A549 (cell line): ENCODE data around the gene CRB1. TPM values are rescaled to one million over a fixed set of nuclear protein-coding genes. Genes with fewer than 3 reads are reported as not detected.

Experiments
- ATAC-seq, 2 experiments: fragments of 200-7000 bp in 1 of 2; fragments of >200 bp in 1 of 2; cut with Nextera tagmentation in 1 of 2; cut with Tn5 transposase in 1 of 2; 3 replicates each; pipeline versions ENCODE4 v1.8.0 to v1.9.1; 2018 to 2020; ENCODE audit warnings: mild to moderate bottlenecking in 1 of 2, moderate library complexity in 1 of 2
- CTCF ChIA-PET: fragments of 300-600 bp; sonication (Branson Sonifier 250); formaldehyde crosslinking; extraction: SDS; loops from one replicate; lab custom pipeline; 2021; ENCODE audit warnings: antibody characterized with exemption, inconsistent platforms; lab: Yijun Ruan, JAX
- POLR2A ChIA-PET: fragments of 350-600 bp; formaldehyde crosslinking; extraction: SDS; loops from one replicate; lab custom pipeline; 2021; ENCODE audit warnings: antibody characterized with exemption, inconsistent platforms; lab: Yijun Ruan, JAX
- DNase-seq, 2 experiments: peaks; one replicate each; pipeline versions ENCODE4 v3.0.0 to v3.0.0-alpha.2; 2011 to 2016; ENCODE audit warnings: low read depth in 1 of 2, low spot score in 1 of 2
- FAIRE-seq: peaks from 2 replicates; lab custom pipeline; 2011; peaks lifted over from hg19 to GRCh38; lab: Jason Lieb, UNC
- H3K27ac ChIP-seq, 2 experiments: fragments of >200 bp; sonication (Bioruptor Twin); formaldehyde crosslinking; 3 replicates each; pipeline ENCODE4 v1.5.1; 2016 to 2017
- H3K4me1 ChIP-seq: fragments of >200 bp; sonication (Bioruptor Twin); formaldehyde crosslinking; 3 replicates; pipeline ENCODE4 v1.6.1; 2016
- H3K4me2 ChIP-seq: fragments of >200 bp; sonication (Bioruptor Twin); formaldehyde crosslinking; 3 replicates; pipeline ENCODE4 v1.6.1; 2016
- H3K4me3 ChIP-seq: fragments of >200 bp; sonication (Bioruptor Twin); formaldehyde crosslinking; 3 replicates; pipeline ENCODE4 v1.5.1; 2016
- H3K9me3 ChIP-seq: fragments of >200 bp; sonication (Bioruptor Twin); formaldehyde crosslinking; 3 replicates; pipeline ENCODE4 v1.6.1; 2016
- CBX8 ChIP-seq: fragments of 200-600 bp; sonication (generic); IDR thresholded peaks from 2 replicates; pipeline ENCODE4 v1.6.1; 2016
- CHD2 ChIP-seq: fragments of 150-350 bp; IDR thresholded peaks from 2 replicates; pipeline ENCODE4 v1.6.1; 2014; ENCODE audit warnings: low read length; ENCODE audit not compliant: partially characterized antibody
- EHF ChIP-seq: fragments of 250-450 bp; sonication (Bioruptor Pico); IDR thresholded peaks from 2 replicates; pipeline ENCODE4 v1.5.0; 2020; ENCODE audit warnings: mild to moderate bottlenecking
- EHMT2 ChIP-seq: fragments of 200-600 bp; sonication (generic); IDR thresholded peaks from 2 replicates; pipeline ENCODE4 v1.6.1; 2016; ENCODE audit warnings: antibody characterized with exemption, low read depth, mild to moderate bottlenecking, moderate library complexity
- FOSB ChIP-seq: fragments of 250-450 bp; sonication (Bioruptor Pico); IDR thresholded peaks from 2 replicates; pipeline ENCODE4 v1.5.0; 2020; ENCODE audit warnings: mild to moderate bottlenecking, moderate library complexity
- FOSL2 ChIP-seq, 2 experiments: fragments of 450-650 bp in 1 of 2; fragments of >200 bp in 1 of 2; sonication (Bioruptor Twin) in 1 of 2; formaldehyde crosslinking; IDR thresholded peaks; 2 replicates each; pipeline versions ENCODE4 v1.5.0 to v1.6.1; 2016 to 2020; ENCODE audit warnings: mild to moderate bottlenecking in 1 of 2, moderate library complexity in 1 of 2
- HDAC2 ChIP-seq: fragments of 200-600 bp; sonication (generic); IDR thresholded peaks from 2 replicates; pipeline ENCODE4 v1.6.1; 2016
- JUNB ChIP-seq: fragments of >200 bp; sonication (Bioruptor Twin); formaldehyde crosslinking; IDR thresholded peaks from 2 replicates; pipeline ENCODE4 v1.6.1; 2016
- KDM5A ChIP-seq: fragments of 200-600 bp; sonication (generic); IDR thresholded peaks from 2 replicates; pipeline ENCODE4 v1.6.1; 2016; ENCODE audit warnings: antibody characterized with exemption, mild to moderate bottlenecking
- MAX ChIP-seq: IDR thresholded peaks from 2 replicates; pipeline ENCODE4 v1.6.1; 2012
- MAZ ChIP-seq: fragments of 150-350 bp; IDR thresholded peaks from 2 replicates; pipeline ENCODE4 v1.6.1; 2014; ENCODE audit warnings: antibody characterized with exemption, low read depth, low read length, borderline replicate concordance
- MYC ChIP-seq: IDR thresholded peaks from 2 replicates; pipeline ENCODE4 v1.6.1; 2012; ENCODE audit warnings: mild to moderate bottlenecking, inconsistent platforms, low read length, improper control_type of control experiment, borderline replicate concordance
- NFE2L2 ChIP-seq: fragments of 150-350 bp; conservative IDR thresholded peaks from 2 replicates; pipeline ENCODE4 v1.6.1; 2014; ENCODE audit warnings: low read length
- NR3C1 ChIP-seq: fragments of >200 bp; sonication (Bioruptor Twin); formaldehyde crosslinking; IDR thresholded peaks from 3 replicates; pipeline ENCODE4 v1.6.1; 2017
- POLR2AphosphoS2 ChIP-seq: conservative IDR thresholded peaks from 2 replicates; pipeline ENCODE4 v1.6.1; 2012; ENCODE audit warnings: low read length, improper control_type of control experiment, inconsistent platforms
- RARB ChIP-seq: fragments of 250-450 bp; sonication (Bioruptor Pico); IDR thresholded peaks from 2 replicates; pipeline ENCODE4 v1.8.0; 2021; ENCODE audit warnings: mild to moderate bottlenecking, moderate library complexity
- SMC3 ChIP-seq: fragments of >200 bp; sonication (Bioruptor Twin); formaldehyde crosslinking; IDR thresholded peaks from 3 replicates; pipeline ENCODE4 v1.6.1; 2018; ENCODE audit warnings: inconsistent platforms
- TFCP2L1 ChIP-seq: fragments of 250-450 bp; sonication (Bioruptor Pico); IDR thresholded peaks from 2 replicates; pipeline ENCODE4 v1.5.0; 2021; ENCODE audit warnings: mild to moderate bottlenecking
- ZFP36 ChIP-seq: fragments of 450-650 bp; IDR thresholded peaks from 2 replicates; pipeline ENCODE4 v1.6.1; 2014; ENCODE audit warnings: borderline replicate concordance; ENCODE audit not compliant: partially characterized antibody
- ZNF302 ChIP-seq: fragments of 250-450 bp; sonication (Bioruptor Pico); IDR thresholded peaks from 2 replicates; pipeline ENCODE4 v1.9.0; 2021; ENCODE audit warnings: inconsistent platforms, mild to moderate bottlenecking, moderate library complexity
- ZSCAN20 ChIP-seq: fragments of 250-450 bp; sonication (Bioruptor Pico); IDR thresholded peaks from 2 replicates; pipeline ENCODE4 v1.8.0; 2022; ENCODE audit warnings: mild to moderate bottlenecking, moderate library complexity
- WGBS: methylation state at CpG from one replicate; pipeline ENCODE4 v1.1.6; 2017; ENCODE audit errors: missing lambda C conversion rate; 5-methylcytosine and 5-hydroxymethylcytosine counted together
- polyA plus RNA-seq, 4 experiments: library from polyadenylated mRNA; depleted of rRNA in 3 of 4; stranded (reverse); fragments of >200 nt; fragmentation: RNase III in 1 of 4; extraction: RNeasy Plus Mini Kit Qiagen cat#74134 plus additional on column Dnase treatment in 1 of 4; gene quantifications; 2 replicates in 3 of 4; 3 replicates in 1 of 4; pipeline ENCODE4 v1.2.3, GENCODE V29; 2011 to 2017
- TF ChIP-seq, protein P1 (sequence below): fragments of >200 bp; sonication (Bioruptor Twin); formaldehyde crosslinking; IDR thresholded peaks from 3 replicates; pipeline ENCODE4 v1.5.1; 2016
- TF ChIP-seq, protein P2 (sequence below): fragments of 450-650 bp; IDR thresholded peaks from 2 replicates; pipeline ENCODE4 v1.6.1; 2014; ENCODE audit warnings: antibody characterized with exemption
- TF ChIP-seq, protein P3 (sequence below): IDR thresholded peaks from 2 replicates; pipeline ENCODE4 v1.6.1; 2012

The CRB1 gene
- polyA plus RNA-seq, 2 of the 4 experiments (the other 2 are of a cell fraction) = not detected

GRCh38 chr1:197469620-197470210, 201.7 kb downstream of the CRB1 start:
- H3K4me2 ChIP-seq = no peak overlapping the region
- WGBS = 44% methylated on average over 7 of the region's 7 CpGs
- ChIA-PET CTCF (interaction anchor here (2.4 kb wide), 1 partner anchor 22 kb away, joined by 6 read pairs; no protein-coding TSS in a partner anchor), POLR2A (no interaction called here)
- no peak overlapping the region for H3K4me3 ChIP-seq
- H3K9me3 ChIP-seq = no peaks in the 10 kb centered on the region
- ATAC-seq = no peak
- no peak for TF ChIP-seq MAX
- no peak for TF ChIP-seq CHD2
- TF ChIP-seq JUNB = no peak
- no peak for TF ChIP-seq ZNF302 (CRISPR knock-in tag)
- no peak for TF ChIP-seq MAZ
- no peak for TF ChIP-seq FOSB
- TF ChIP-seq TFCP2L1 (CRISPR knock-in tag) = no peak
- FAIRE-seq = no peak
- no peaks in the 10 kb centered on the region for H3K4me1 ChIP-seq
- no peak overlapping the region for H3K27ac ChIP-seq
- DNase-seq = no peak

GRCh38 chr1:197470330-197470729, 202.3 kb downstream of the CRB1 start:
- H3K9me3 ChIP-seq = no peaks in the 10 kb centered on the region
- FAIRE-seq = no peak
- no peak overlapping the region for H3K27ac ChIP-seq
- ChIA-PET POLR2A (no interaction called here), CTCF (interaction anchor here (2.4 kb wide), 1 partner anchor 23 kb away, joined by 6 read pairs; no protein-coding TSS in a partner anchor)
- H3K4me2 ChIP-seq = no peak overlapping the region
- H3K4me3 ChIP-seq = no peak overlapping the region
- no peak for DNase-seq
- ATAC-seq = no peak
- WGBS = 28% methylated on average over 1 of the region's 1 CpG
- no peaks in the 10 kb centered on the region for H3K4me1 ChIP-seq
- TF ChIP-seq ZSCAN20 (no peak), FOSB (no peak)
- TF ChIP-seq, protein P1, sequence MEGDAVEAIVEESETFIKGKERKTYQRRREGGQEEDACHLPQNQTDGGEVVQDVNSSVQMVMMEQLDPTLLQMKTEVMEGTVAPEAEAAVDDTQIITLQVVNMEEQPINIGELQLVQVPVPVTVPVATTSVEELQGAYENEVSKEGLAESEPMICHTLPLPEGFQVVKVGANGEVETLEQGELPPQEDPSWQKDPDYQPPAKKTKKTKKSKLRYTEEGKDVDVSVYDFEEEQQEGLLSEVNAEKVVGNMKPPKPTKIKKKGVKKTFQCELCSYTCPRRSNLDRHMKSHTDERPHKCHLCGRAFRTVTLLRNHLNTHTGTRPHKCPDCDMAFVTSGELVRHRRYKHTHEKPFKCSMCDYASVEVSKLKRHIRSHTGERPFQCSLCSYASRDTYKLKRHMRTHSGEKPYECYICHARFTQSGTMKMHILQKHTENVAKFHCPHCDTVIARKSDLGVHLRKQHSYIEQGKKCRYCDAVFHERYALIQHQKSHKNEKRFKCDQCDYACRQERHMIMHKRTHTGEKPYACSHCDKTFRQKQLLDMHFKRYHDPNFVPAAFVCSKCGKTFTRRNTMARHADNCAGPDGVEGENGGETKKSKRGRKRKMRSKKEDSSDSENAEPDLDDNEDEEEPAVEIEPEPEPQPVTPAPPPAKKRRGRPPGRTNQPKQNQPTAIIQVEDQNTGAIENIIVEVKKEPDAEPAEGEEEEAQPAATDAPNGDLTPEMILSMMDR = no peak

DNA sequence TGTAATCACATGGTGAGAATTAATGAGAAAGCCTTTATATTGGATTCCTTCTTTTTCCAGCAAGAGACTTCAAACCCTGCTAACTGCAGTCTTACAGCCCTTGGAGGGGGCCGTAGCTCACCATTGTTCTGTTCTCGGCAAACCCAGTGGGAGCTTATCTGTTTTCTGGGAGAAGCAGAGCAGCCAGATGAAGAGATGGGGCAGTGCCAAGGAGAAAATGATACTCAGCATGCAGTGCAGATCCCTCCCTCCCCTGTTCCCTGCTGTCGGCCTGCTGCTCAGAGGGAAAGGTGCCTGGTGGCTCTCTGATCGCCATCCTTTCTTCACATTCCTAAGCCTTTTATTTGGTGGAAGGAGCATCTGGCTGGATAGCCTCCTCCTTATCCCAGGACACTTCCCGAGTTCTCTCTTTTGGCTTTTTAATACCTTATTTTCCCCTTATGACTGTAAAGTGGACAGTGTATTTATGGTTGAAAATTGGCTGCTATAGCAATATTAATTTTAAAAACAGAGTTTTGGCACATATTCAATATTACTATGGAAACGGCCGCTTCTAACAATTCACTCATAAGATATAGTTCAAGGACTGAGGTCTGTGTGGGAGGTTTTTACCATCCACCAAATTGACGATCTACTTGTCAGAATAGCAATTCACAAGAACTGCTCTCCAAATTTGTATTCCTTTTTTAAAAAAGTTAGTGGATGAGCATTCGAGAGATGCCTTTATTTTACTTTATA, 203.4 kb downstream of the CRB1 start:
- CTCF ChIA-PET = no interaction called here
- H3K9me3 ChIP-seq = no peaks in the 10 kb centered on the region
- H3K4me3 ChIP-seq = no peak overlapping the region
- no peak overlapping the region for H3K4me2 ChIP-seq
- H3K27ac ChIP-seq = no peak overlapping the region
- TF ChIP-seq EHF = no peak
- no peak for TF ChIP-seq RARB
- no peak for TF ChIP-seq MYC
- no peak for TF ChIP-seq ZFP36
- TF ChIP-seq, protein P2, sequence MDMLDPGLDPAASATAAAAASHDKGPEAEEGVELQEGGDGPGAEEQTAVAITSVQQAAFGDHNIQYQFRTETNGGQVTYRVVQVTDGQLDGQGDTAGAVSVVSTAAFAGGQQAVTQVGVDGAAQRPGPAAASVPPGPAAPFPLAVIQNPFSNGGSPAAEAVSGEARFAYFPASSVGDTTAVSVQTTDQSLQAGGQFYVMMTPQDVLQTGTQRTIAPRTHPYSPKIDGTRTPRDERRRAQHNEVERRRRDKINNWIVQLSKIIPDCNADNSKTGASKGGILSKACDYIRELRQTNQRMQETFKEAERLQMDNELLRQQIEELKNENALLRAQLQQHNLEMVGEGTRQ = no peak
- TF ChIP-seq HDAC2 = no peak
- TF ChIP-seq, protein P3, sequence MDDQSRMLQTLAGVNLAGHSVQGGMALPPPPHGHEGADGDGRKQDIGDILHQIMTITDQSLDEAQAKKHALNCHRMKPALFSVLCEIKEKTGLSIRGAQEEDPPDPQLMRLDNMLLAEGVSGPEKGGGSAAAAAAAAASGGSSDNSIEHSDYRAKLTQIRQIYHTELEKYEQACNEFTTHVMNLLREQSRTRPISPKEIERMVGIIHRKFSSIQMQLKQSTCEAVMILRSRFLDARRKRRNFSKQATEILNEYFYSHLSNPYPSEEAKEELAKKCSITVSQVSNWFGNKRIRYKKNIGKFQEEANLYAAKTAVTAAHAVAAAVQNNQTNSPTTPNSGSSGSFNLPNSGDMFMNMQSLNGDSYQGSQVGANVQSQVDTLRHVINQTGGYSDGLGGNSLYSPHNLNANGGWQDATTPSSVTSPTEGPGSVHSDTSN = no peak
- no peak for TF ChIP-seq KDM5A
- TF ChIP-seq POLR2AphosphoS2 = no peak
- TF ChIP-seq CBX8 = no peak
- TF ChIP-seq SMC3 = no peak
- no peak for TF ChIP-seq EHMT2
- no peak for TF ChIP-seq NR3C1
- TF ChIP-seq FOSL2 (IDR thresholded peaks at IDR 0.05) = no peak
- TF ChIP-seq FOSL2 (CRISPR knock-in tag; IDR thresholded peaks at IDR 0.05) = no peak
- no peak for TF ChIP-seq NFE2L2
- TF ChIP-seq, all 56 proteins: peak for 0
- POLR2A ChIA-PET = no interaction called here
- no peaks in the 10 kb centered on the region for H3K4me1 ChIP-seq
- no peak for ATAC-seq
- DNase-seq = no peak
- FAIRE-seq = no peak
- WGBS = 69% methylated on average over 9 of the region's 9 CpGs
